ENCODE data around the gene RIGI. TPM values are rescaled to one million over a fixed set of nuclear protein-coding genes. Genes with fewer than 3 reads are reported as not detected.
"Not testable (repeated sequence)": the region's sequence is repeated elsewhere in the genome, so short reads cannot be mapped to it uniquely, and the experiment has no call there.

RIGI gene
- polyA plus RNA-seq, 2 of the 4 experiments (the other 2 are of a cell fraction), result 4.1 to 4.8 TPM

DNA sequence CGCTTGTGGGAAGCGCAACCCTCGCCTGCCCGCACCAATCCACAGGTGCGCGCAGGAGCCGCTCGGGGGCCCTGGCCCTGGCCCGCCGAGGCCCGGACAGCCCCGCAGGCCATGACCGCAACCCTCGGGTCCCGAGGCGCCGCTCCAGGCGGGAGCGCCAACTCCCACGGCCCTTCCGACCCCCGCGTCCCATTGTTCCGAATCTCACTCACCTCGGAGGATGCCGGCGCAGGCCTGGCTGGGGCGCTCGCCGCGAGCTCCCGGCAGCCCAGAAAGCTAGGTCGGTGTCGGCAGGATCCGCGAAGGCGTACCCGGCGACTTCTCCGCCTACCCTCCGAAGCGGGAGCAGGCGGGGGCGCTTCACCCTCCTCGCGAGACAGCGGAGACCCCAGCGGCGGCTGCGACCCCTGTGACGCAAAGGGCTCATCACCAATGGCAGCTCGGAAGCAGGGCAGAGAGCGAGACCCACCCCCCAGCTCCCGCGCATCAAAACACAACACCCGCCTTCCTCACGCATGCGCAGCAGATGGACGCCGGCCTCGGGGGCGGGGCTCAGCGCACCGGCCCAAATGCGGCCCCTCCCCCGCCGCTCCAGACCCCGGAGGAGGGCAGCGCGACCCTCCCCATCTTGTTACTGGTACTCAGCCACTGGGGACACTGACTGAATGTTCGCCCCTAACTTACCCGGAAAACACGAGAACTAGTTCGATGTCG, 24.7 kb upstream of the RIGI start:
- TF ChIP-seq, protein P1, sequence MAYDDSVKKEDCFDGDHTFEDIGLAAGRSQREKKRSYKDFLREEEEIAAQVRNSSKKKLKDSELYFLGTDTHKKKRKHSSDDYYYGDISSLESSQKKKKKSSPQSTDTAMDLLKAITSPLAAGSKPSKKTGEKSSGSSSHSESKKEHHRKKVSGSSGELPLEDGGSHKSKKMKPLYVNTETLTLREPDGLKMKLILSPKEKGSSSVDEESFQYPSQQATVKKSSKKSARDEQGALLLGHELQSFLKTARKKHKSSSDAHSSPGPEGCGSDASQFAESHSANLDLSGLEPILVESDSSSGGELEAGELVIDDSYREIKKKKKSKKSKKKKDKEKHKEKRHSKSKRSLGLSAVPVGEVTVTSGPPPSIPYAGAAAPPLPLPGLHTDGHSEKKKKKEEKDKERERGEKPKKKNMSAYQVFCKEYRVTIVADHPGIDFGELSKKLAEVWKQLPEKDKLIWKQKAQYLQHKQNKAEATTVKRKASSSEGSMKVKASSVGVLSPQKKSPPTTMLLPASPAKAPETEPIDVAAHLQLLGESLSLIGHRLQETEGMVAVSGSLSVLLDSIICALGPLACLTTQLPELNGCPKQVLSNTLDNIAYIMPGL (CRISPR knock-in tag; IDR thresholded peaks at IDR 0.05; ENCODE audit: borderline replicate concordance), result 0 out of 2 replicates have a peak, but pooled peaks have one; percentile 36
- TF ChIP-seq GATA3 (IDR thresholded peaks at IDR 0.05; ENCODE audit: borderline replicate concordance), result no peak
- no peak for TF ChIP-seq RFX5 (IDR thresholded peaks at IDR 0.05)
- TF ChIP-seq JUN (IDR thresholded peaks at IDR 0.05), result peak; percentile 15 to 27; a peak in 2 of 5 replicates
- TF ChIP-seq CHD2 (IDR thresholded peaks at IDR 0.05; ENCODE audit: low read length, partially characterized antibody), result peak; percentile 89
- TF ChIP-seq, protein P2, sequence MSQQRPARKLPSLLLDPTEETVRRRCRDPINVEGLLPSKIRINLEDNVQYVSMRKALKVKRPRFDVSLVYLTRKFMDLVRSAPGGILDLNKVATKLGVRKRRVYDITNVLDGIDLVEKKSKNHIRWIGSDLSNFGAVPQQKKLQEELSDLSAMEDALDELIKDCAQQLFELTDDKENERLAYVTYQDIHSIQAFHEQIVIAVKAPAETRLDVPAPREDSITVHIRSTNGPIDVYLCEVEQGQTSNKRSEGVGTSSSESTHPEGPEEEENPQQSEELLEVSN (IDR thresholded peaks at IDR 0.05; ENCODE audit: borderline replicate concordance, low read depth), result 0 out of 2 replicates have a peak, but pooled peaks have one; percentile 34
- TF ChIP-seq, protein P3, sequence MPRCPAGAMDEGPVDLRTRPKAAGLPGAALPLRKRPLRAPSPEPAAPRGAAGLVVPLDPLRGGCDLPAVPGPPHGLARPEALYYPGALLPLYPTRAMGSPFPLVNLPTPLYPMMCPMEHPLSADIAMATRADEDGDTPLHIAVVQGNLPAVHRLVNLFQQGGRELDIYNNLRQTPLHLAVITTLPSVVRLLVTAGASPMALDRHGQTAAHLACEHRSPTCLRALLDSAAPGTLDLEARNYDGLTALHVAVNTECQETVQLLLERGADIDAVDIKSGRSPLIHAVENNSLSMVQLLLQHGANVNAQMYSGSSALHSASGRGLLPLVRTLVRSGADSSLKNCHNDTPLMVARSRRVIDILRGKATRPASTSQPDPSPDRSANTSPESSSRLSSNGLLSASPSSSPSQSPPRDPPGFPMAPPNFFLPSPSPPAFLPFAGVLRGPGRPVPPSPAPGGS (IDR thresholded peaks at IDR 0.05), result 0 out of 3 replicates have a peak, but pooled peaks have one; percentile 31
- TF ChIP-seq, protein P4, sequence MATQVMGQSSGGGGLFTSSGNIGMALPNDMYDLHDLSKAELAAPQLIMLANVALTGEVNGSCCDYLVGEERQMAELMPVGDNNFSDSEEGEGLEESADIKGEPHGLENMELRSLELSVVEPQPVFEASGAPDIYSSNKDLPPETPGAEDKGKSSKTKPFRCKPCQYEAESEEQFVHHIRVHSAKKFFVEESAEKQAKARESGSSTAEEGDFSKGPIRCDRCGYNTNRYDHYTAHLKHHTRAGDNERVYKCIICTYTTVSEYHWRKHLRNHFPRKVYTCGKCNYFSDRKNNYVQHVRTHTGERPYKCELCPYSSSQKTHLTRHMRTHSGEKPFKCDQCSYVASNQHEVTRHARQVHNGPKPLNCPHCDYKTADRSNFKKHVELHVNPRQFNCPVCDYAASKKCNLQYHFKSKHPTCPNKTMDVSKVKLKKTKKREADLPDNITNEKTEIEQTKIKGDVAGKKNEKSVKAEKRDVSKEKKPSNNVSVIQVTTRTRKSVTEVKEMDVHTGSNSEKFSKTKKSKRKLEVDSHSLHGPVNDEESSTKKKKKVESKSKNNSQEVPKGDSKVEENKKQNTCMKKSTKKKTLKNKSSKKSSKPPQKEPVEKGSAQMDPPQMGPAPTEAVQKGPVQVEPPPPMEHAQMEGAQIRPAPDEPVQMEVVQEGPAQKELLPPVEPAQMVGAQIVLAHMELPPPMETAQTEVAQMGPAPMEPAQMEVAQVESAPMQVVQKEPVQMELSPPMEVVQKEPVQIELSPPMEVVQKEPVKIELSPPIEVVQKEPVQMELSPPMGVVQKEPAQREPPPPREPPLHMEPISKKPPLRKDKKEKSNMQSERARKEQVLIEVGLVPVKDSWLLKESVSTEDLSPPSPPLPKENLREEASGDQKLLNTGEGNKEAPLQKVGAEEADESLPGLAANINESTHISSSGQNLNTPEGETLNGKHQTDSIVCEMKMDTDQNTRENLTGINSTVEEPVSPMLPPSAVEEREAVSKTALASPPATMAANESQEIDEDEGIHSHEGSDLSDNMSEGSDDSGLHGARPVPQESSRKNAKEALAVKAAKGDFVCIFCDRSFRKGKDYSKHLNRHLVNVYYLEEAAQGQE (IDR thresholded peaks at IDR 0.05), result peak; percentile 88
- ATAC-seq (peak; percentile 70 to 85), DNase-seq (ENCODE audit: low read depth in 1 of 2, low spot score in 1 of 2) (peak; percentile 93 to 97), FAIRE-seq (no peak)
- no peaks in the 10 kb centered on the region for H3K9me3 ChIP-seq
- peaks cover 17% of the 10 kb centered on the region for H3K4me1 ChIP-seq
- ChIA-PET POLR2A (interaction anchor here (1.0 to 2.6 kb wide), 5 partner anchors 21 to 474 kb away, joined by 3 to 14 read pairs (median 8); partner anchors contain the start of genes ACO1, DNAJA1 and RIGI), CTCF (interaction anchor here (0.6 to 9.3 kb wide), 10 partner anchors 12 to 418 kb away, joined by 3 to 91 read pairs (median 5); partner anchors contain the start of gene NDUFB6)
- peak overlapping the region; percentile 83 for H3K4me2 ChIP-seq
- H3K4me3 ChIP-seq, result peak overlapping the region; percentile 62
- WGBS (ENCODE audit: missing lambda C conversion rate), result 7% methylated on average over 29 of the region's 75 CpGs
- H3K27ac ChIP-seq, result peak overlapping the region; percentile 94 to 96

DNA sequence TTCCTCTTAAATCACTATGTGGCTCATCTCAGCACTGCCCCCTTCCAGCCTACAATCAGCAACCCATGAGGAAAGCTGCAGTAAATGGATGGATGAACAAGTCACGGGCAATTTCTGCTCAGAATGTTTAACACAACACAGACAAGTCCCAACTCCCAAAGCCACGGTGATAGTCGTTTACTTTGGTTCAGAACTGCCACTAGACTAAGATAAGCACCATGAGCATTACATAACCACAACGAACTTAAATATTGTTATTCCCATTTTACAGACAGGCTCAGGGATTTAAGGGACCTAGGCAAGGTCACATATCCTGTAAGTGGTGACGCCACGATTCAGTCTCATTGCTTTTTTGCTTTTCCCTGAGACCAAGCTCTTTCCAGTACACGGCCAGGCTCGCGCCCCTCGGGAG, 24.2 kb upstream of the RIGI start:
- peak overlapping the region; percentile 83 for H3K4me2 ChIP-seq
- no peak for ATAC-seq
- peak overlapping the region; percentile 94 to 96 for H3K27ac ChIP-seq
- DNase-seq (ENCODE audit: low read depth in 1 of 2, low spot score in 1 of 2), result peak; percentile 8 to 20
- H3K4me1 ChIP-seq, result peaks cover 17% of the 10 kb centered on the region
- WGBS (ENCODE audit: missing lambda C conversion rate), result 4% methylated on average over 10 of the region's 10 CpGs
- peak overlapping the region; percentile 62 for H3K4me3 ChIP-seq
- FAIRE-seq, result no peak
- CTCF ChIA-PET, result interaction anchor here (0.6 to 9.3 kb wide), 11 partner anchors 11 to 418 kb away, joined by 3 to 91 read pairs (median 3); partner anchors contain the start of gene NDUFB6
- H3K9me3 ChIP-seq, result no peaks in the 10 kb centered on the region
- POLR2A ChIA-PET, result interaction anchor here (1.0 to 2.6 kb wide), 4 partner anchors 22 to 475 kb away, joined by 3 to 14 read pairs (median 8); partner anchors contain the start of genes ACO1, DNAJA1 and RIGI
- TF ChIP-seq EP300 (IDR thresholded peaks at IDR 0.05) (no peak), NFE2L2 (conservative IDR thresholded peaks at IDR 0.05; ENCODE audit: low read length) (no peak), BHLHE40 (IDR thresholded peaks at IDR 0.05; ENCODE audit: low read depth, low read length) (no peak), CBX8 (IDR thresholded peaks at IDR 0.05) (no peak), HOXB13 (CRISPR knock-in tag; IDR thresholded peaks at IDR 0.05; ENCODE audit: low read depth) (no peak)
- TF ChIP-seq, protein P2 (IDR thresholded peaks at IDR 0.05; ENCODE audit: borderline replicate concordance, low read depth), result no peak
- TF ChIP-seq, protein P3 (IDR thresholded peaks at IDR 0.05), result no peak

DNA sequence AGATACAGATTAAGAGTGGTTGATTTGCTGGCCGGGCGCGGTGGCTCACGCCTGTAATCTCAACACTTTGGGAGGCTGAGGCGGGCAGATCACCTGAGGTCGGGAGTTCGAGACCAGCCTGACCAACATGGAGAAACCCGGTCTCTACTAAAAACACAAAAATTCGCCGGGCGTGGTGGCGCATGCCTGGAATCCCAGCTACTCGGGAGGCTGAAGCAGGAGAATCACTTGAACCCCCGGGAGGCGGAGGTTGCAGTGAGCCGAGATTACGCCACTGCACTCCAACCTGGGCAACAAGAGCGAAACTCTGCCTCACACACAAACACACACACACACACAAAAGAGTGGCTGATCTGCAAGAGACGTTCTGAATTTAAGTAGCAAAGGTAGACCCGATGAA, 22.2 kb upstream of the RIGI start:
- H3K9me3 ChIP-seq; POLR2A ChIA-PET; DNase-seq (ENCODE audit: low read depth in 1 of 2, low spot score in 1 of 2); FAIRE-seq; H3K4me3 ChIP-seq; H3K4me2 ChIP-seq; H3K27ac ChIP-seq; ATAC-seq: not testable (repeated sequence)
- CTCF ChIA-PET, result interaction anchor here (1.6 to 9.3 kb wide), 2 partner anchors 24 to 171 kb away, joined by 5 to 91 read pairs; no protein-coding TSS in a partner anchor
- WGBS (ENCODE audit: missing lambda C conversion rate), result 94% methylated on average over 20 of the region's 20 CpGs
- peaks cover 12% of the 10 kb centered on the region; the same call in 2 of the 3 replicates for H3K4me1 ChIP-seq

Measured in A549 (cell line).